Suprapubic skin (tissue), 4 donors: Measurements from ENCODE around the gene C3orf85. TPM values are rescaled to one million over a fixed set of nuclear protein-coding genes. Genes with fewer than 3 reads are reported as not detected.

ENCODE experiments used
- DNase-seq, 2 donors: peaks; one replicate each; pipeline ENCODE4 v3.0.0-alpha.2; 2019; ENCODE audit warnings: low spot score in 2 of 2
- H3K27ac ChIP-seq: fragments of 200-600 bp; sonication (generic); one replicate; pipeline ENCODE4 v1.5.1; 2019
- H3K27me3 ChIP-seq: fragments of 200-600 bp; sonication (generic); one replicate; pipeline ENCODE4 v1.5.1; 2019
- H3K36me3 ChIP-seq: fragments of 200-600 bp; sonication (generic); one replicate; pipeline ENCODE4 v1.5.1; 2019
- H3K4me1 ChIP-seq: fragments of 200-600 bp; sonication (generic); one replicate; pipeline ENCODE4 v1.5.1; 2019
- H3K4me3 ChIP-seq: fragments of 200-600 bp; sonication (generic); one replicate; pipeline ENCODE4 v1.5.1; 2019; ENCODE audit warnings: mild to moderate bottlenecking
- H3K9me3 ChIP-seq: fragments of 200-600 bp; sonication (generic); one replicate; pipeline ENCODE4 v1.5.1; 2019
- CTCF ChIP-seq, 2 donors: fragments of 200-600 bp in 1 of 2; fragments of 450-650 bp in 1 of 2; sonication (generic) in 1 of 2; IDR thresholded peaks; one replicate each; pipeline ENCODE4 v1.5.1; 2016 to 2019; ENCODE audit warnings: antibody characterized with exemption in 2 of 2, mild to moderate bottlenecking in 1 of 2, moderate library complexity in 1 of 2
- EP300 ChIP-seq: sonication (generic); formaldehyde crosslinking; IDR thresholded peaks from one replicate; pipeline ENCODE4 v1.6.1; 2017; ENCODE audit warnings: antibody characterized with exemption
- POLR2A ChIP-seq, 2 donors: fragments of 450-650 bp; IDR thresholded peaks; one replicate each; pipeline ENCODE4 v1.6.1; 2017; ENCODE audit warnings: antibody characterized with exemption in 2 of 2, mild to moderate bottlenecking in 2 of 2, moderate library complexity in 2 of 2
- POLR2AphosphoS5 ChIP-seq, 3 donors: sonication (generic); formaldehyde crosslinking; IDR thresholded peaks; one replicate each; pipeline ENCODE4 v1.6.1; 2017; ENCODE audit warnings: antibody characterized with exemption in 3 of 3
- WGBS: methylation state at CpG from one replicate; pipeline ENCODE4 v1.1.5; 2018; 5-methylcytosine and 5-hydroxymethylcytosine counted together
- total RNA-seq, 4 donors: library from RNA; depleted of rRNA; stranded (reverse); fragments of >200 nt; gene quantifications; one replicate each; pipeline ENCODE4 v1.1.0, GENCODE V29; 2016

The C3orf85 gene
- total RNA-seq, 4 donors from 2014 or later = not detected

DNA sequence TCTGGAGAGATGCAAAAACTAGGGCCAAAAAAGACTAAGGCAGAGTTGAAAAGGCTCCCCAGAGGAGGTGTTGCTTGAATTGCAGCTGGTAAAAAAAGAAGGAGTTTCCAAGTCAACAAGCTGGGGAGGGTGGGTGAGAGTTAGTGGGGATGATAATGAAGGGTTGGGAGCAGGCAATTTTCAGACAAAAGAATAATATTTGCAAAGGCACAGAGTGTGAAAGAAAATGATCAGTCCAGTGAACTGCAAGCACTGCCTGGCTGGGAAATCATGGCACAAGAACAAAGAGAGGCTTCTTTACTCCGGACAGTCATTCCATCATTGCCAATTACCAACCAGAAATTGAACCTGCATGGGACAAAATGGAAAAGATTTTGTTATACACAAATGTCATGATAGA lies 42.2 kb downstream of the C3orf85 start:
- no peaks in the 10 kb centered on the region for H3K36me3 ChIP-seq
- 53% methylated on average over 1 of the region's 1 CpG for WGBS
- TF ChIP-seq POLR2A (IDR thresholded peaks at IDR 0.05) = no peak
- no peak for TF ChIP-seq POLR2AphosphoS5 (IDR thresholded peaks at IDR 0.05)
- no peak for TF ChIP-seq EP300
- TF ChIP-seq CTCF (IDR thresholded peaks at IDR 0.05) = no peak
- H3K9me3 ChIP-seq = no peaks in the 10 kb centered on the region
- H3K4me1 ChIP-seq = no peaks in the 10 kb centered on the region
- H3K27me3 ChIP-seq = no peaks in the 10 kb centered on the region
- no peak overlapping the region for H3K27ac ChIP-seq
- no peak for DNase-seq
- no peak overlapping the region for H3K4me3 ChIP-seq

DNA sequence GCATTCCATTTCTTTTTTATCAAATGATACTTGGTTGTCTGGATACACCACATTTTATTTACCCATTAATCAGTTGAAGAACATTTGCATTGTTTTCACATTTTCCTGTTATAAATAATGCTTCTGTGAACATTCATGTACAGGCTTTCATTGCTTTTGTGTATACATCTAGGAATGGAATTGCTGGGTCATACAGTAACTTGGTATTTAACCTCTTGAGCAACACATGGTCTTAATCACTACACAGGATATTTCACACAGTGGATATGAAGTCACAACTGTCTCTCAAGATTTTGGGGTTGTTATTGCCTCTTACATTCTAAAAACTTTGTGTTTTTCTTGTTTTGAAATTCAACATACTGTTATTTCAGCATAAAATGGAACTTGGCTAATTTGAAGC lies 48.2 kb downstream of the C3orf85 start:
- Histone ChIP-seq H3K9me3 (no peaks in the 10 kb centered on the region), H3K36me3 (no peaks in the 10 kb centered on the region), H3K27ac (no peak overlapping the region), H3K4me1 (no peaks in the 10 kb centered on the region), H3K27me3 (no peaks in the 10 kb centered on the region), H3K4me3 (no peak overlapping the region)
- no peak for DNase-seq
- TF ChIP-seq POLR2AphosphoS5 (IDR thresholded peaks at IDR 0.05) = no peak
- TF ChIP-seq EP300 = no peak
- no peak for TF ChIP-seq CTCF (IDR thresholded peaks at IDR 0.05)
- TF ChIP-seq POLR2A (IDR thresholded peaks at IDR 0.05) = no peak

GRCh38 chr3:109187390-109187789 lies 50.9 kb downstream of the C3orf85 start:
- no peaks in the 10 kb centered on the region for H3K9me3 ChIP-seq
- H3K27me3 ChIP-seq = no peaks in the 10 kb centered on the region
- TF ChIP-seq CTCF (IDR thresholded peaks at IDR 0.05) (no peak), EP300 (no peak), POLR2AphosphoS5 (IDR thresholded peaks at IDR 0.05) (no peak), POLR2A (IDR thresholded peaks at IDR 0.05) (no peak)
- 94% methylated on average over 5 of the region's 5 CpGs for WGBS
- no peaks in the 10 kb centered on the region for H3K4me1 ChIP-seq
- H3K4me3 ChIP-seq = no peak overlapping the region
- no peaks in the 10 kb centered on the region for H3K36me3 ChIP-seq
- DNase-seq = no peak
- H3K27ac ChIP-seq = no peak overlapping the region

- DNase-seq = no peak
Measured at GRCh38 chr3:109188741-109189140, 52.2 kb downstream of the C3orf85 start.

DNA sequence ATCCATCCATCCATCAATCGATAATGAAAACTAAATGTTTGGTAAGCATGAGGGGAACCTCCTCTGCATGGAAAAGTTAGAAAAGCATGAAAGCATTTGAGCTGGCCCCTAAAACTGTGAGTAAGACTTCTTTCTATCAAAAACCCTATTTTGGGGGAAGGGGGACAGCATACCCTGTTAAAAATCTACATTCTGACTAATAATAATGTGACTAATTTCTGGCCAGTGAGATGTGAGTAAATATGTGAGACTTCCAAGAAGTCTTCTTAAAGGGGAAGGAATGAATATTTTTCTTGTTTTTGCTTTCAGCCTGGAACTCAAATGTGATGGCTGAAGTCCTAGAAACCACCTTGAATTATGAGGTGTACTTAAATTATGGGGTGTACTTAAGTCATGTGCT lies 54.9 kb downstream of the C3orf85 start:
- H3K4me3 ChIP-seq = no peak overlapping the region
- H3K27me3 ChIP-seq = no peaks in the 10 kb centered on the region
- TF ChIP-seq POLR2A (IDR thresholded peaks at IDR 0.05) = no peak
- no peak for TF ChIP-seq CTCF (IDR thresholded peaks at IDR 0.05)
- no peak for TF ChIP-seq EP300
- TF ChIP-seq POLR2AphosphoS5 (IDR thresholded peaks at IDR 0.05) = no peak
- no peaks in the 10 kb centered on the region for H3K9me3 ChIP-seq
- WGBS = 91% methylated on average over 1 of the region's 1 CpG
- no peaks in the 10 kb centered on the region for H3K36me3 ChIP-seq
- H3K4me1 ChIP-seq = no peaks in the 10 kb centered on the region
- DNase-seq = no peak
- no peak overlapping the region for H3K27ac ChIP-seq

More at GRCh38 chr3:109188741-109189140, 52.2 kb downstream of the C3orf85 start:
- no peaks in the 10 kb centered on the region for H3K4me1 ChIP-seq
- 52% methylated on average over 6 of the region's 6 CpGs for WGBS
- no peak for TF ChIP-seq EP300
- TF ChIP-seq POLR2A (IDR thresholded peaks at IDR 0.05) = no peak
- TF ChIP-seq POLR2AphosphoS5 (IDR thresholded peaks at IDR 0.05) = no peak
- TF ChIP-seq CTCF (IDR thresholded peaks at IDR 0.05) = no peak
- no peaks in the 10 kb centered on the region for H3K9me3 ChIP-seq
- no peaks in the 10 kb centered on the region for H3K36me3 ChIP-seq
- H3K27me3 ChIP-seq = no peaks in the 10 kb centered on the region
- no peak overlapping the region for H3K4me3 ChIP-seq
- H3K27ac ChIP-seq = no peak overlapping the region
